LNCAP (cell line): ENCODE data around the gene FAR1.

Source experiments
- TF ChIP-seq, protein P1 (sequence below): fragments of 450-650 bp; IDR thresholded peaks from 2 replicates; pipeline ENCODE4 v1.5.1; 2017; ENCODE audit warnings: mild to moderate bottlenecking

Gene FAR1, protein sequence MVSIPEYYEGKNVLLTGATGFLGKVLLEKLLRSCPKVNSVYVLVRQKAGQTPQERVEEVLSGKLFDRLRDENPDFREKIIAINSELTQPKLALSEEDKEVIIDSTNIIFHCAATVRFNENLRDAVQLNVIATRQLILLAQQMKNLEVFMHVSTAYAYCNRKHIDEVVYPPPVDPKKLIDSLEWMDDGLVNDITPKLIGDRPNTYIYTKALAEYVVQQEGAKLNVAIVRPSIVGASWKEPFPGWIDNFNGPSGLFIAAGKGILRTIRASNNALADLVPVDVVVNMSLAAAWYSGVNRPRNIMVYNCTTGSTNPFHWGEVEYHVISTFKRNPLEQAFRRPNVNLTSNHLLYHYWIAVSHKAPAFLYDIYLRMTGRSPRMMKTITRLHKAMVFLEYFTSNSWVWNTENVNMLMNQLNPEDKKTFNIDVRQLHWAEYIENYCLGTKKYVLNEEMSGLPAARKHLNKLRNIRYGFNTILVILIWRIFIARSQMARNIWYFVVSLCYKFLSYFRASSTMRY

DNA sequence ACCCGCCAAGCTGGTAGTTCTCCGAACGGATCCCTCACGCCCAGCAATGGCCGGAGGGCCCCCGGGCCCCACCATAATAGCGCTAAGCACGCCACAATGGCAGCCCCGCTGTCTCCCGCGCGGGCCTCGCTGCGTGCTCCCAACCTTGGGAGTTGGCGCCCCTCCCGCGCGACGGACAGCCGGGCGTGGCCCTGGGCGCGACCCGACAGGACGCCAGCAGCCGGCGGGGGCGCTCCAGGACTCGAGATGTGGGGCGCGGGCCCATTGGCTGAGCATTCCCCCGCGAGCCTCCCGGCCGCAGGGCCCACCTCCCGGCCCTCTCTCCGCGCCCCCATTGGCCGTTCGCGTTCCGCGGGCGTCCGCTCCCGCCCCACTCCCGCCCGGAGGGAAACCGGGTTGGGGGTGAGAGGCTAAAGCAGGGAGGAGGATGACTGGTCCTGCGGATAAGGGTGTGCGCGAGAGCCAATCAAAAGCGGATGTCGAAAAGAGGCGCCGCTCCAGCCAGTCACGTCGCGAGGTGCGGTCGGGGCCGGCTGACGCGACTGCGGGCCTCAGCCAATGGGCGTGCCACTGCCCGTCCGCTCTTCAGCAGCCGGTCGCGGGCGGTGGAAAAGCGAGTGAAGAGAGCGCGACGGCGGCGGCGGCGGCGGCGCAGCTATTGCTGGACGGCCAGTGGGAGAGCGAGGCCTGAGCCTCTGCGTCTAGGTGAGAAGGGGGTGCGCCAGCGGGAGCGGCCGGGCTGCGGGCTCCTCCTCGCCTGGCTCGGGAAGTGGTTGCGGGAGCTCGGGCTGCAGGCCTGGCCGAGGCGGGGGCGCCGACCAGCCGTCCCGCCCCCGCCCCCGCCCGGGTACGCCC lies at the start of gene FAR1:
TSS of gene FAR1 (plus strand) at position 567 of the 855 bp plus-strand sequence. CDS start 26,098 bp downstream, outside the sequence.
- TF ChIP-seq, protein P1, sequence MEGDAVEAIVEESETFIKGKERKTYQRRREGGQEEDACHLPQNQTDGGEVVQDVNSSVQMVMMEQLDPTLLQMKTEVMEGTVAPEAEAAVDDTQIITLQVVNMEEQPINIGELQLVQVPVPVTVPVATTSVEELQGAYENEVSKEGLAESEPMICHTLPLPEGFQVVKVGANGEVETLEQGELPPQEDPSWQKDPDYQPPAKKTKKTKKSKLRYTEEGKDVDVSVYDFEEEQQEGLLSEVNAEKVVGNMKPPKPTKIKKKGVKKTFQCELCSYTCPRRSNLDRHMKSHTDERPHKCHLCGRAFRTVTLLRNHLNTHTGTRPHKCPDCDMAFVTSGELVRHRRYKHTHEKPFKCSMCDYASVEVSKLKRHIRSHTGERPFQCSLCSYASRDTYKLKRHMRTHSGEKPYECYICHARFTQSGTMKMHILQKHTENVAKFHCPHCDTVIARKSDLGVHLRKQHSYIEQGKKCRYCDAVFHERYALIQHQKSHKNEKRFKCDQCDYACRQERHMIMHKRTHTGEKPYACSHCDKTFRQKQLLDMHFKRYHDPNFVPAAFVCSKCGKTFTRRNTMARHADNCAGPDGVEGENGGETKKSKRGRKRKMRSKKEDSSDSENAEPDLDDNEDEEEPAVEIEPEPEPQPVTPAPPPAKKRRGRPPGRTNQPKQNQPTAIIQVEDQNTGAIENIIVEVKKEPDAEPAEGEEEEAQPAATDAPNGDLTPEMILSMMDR, result peak; percentile 65

DNA sequence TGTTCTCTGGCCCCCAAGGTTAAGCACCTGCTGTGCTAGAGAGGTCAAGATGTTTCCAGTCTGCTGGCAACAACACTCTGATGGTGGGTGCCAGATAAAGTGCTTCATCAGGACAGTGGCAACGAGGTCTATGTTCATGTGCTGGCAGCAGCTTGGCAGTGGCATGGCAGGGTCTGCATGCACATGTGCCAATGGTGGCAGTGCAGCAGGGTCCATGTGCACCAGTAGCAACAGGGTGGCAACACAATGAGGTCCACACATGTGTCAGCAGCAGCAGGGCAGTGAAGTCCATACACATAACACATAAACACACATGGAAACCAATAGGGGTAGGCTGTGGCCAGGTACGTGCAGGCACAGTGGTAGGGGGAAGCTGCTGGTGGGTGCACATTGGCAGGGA lies 48.4 kb upstream of the FAR1 start:
- TF ChIP-seq, protein P1, result no peak

DNA sequence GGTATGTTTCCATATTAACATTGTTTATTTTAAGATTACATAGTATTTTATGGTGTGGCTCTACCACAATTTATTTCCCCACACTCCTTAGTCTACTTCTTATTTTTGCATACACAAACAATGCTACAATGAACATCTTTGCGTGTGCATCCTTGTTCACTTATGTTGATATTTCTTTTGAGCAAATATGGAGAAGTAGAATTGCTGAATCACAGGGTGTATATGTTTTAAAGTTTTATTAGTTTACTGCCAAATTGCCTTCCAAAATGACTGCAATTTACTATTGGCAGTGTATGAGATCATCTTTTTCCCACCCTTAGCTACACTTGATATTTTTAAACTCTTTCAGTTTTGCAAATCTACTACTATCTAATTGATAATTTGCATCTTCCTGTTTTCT lies 38.7 kb upstream of the FAR1 start:
- TF ChIP-seq, protein P1, result no peak

DNA sequence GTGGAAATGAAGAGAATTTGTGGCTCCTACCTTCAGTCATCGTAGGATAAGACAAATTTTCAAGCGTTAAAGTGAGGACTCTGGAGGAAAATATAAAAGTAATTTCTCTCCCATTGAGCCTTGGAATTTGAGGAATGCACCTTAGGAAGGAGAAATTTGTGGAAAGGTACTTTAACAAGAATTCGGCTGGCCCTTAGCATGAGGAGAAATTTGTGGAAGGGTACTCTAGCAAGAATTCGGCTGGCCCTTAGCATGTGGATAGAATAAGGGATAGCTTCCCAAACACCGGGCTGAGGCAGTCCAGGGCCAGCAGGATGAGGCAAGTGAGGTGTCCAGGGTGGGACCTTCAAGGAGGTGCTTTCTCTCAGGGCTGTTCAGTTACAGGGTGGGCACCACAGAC lies 33.2 kb upstream of the FAR1 start:
- TF ChIP-seq, protein P1, result no peak

DNA sequence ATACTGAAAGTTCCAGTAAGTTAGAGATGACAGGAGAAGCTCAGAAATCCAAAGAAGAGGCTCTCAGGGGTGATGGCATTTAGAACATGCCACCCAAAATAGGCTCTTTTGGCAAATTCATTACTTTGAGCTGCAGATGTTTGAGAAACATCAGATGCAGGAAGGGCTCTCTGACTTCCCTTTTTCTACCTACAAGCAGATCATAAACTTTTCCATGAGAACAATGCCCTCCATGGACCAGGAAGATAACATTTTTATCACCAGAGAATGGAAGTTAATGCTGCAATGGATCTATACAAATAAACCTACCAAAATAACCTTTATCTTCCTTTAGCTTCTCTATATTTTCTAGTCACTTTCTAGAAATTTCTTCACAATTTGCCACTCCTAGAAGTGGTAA lies 32.7 kb upstream of the FAR1 start:
- TF ChIP-seq, protein P1, result no peak

DNA sequence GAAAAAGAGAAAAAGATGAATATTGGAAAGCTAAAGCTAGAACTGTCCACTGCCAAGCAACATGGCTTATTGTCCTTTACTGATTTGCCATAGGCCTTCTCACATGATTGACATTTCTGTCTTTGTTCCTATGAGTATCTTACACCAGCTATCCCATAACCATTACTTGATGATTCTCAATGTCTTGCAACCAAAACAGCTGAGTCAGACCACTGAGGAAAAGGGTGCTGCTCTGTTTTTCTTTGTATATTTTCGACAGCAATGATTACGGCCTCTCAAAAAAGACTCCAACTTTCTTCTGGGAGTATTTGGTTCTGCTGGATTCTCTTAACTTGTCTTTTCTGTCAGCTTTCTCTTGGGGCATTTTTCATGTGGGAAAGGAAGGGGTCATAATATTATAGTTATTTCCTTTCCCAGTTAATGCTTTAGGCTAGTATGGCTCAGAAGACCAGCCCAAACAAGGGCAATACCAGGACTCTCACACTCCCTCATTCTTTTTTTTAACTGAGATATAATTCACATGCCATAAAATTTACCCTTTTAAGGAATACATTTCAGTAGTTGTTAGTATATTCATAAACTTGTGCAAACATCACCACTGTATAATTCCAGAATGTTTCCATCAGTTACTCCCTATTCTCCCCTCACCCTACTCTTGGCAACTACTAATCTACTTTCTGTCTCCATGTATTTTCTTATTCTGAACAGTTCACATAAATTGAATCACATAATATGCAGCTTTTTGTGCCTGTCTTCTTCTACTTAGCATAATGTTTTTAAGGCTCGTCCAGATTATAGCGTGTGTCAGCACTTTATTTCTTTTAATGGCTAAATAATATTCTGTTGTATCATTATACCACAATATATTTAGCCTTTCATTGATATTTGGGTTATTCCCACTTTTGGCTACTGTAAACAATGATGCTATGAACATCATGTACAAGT lies 31.1 kb upstream of the FAR1 start:
- TF ChIP-seq, protein P1, result no peak

DNA sequence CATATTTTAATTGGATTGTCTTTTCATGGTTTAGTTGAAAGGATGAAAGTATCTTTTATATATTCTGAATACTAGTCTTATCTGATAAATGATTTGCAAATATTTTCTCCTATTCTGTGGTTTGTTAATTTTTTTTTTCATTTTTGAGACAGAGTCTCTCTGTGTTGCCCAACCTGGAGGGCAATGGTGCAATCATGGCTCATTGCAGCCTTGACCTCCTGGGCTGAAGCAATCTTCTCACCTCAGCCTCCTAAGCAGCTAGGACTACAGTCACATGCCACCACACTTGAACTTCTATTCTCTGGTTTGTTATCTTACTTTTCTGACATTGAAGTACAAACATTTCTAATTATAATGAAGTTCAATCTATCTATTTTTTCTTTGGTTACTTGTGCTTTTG lies 30.0 kb upstream of the FAR1 start:
- TF ChIP-seq, protein P1, result no peak
